Measurements from ENCODE around the gene UTP15. TPM values are rescaled to one million over a fixed set of nuclear protein-coding genes. Genes with fewer than 3 reads are reported as not detected.

Gene UTP15, protein sequence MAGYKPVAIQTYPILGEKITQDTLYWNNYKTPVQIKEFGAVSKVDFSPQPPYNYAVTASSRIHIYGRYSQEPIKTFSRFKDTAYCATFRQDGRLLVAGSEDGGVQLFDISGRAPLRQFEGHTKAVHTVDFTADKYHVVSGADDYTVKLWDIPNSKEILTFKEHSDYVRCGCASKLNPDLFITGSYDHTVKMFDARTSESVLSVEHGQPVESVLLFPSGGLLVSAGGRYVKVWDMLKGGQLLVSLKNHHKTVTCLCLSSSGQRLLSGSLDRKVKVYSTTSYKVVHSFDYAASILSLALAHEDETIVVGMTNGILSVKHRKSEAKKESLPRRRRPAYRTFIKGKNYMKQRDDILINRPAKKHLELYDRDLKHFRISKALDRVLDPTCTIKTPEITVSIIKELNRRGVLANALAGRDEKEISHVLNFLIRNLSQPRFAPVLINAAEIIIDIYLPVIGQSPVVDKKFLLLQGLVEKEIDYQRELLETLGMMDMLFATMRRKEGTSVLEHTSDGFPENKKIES
- total RNA-seq (10 to 100 TPM; 21.6 to 40.6 (median 24.5) TPM), total RNA-seq (31.6 to 167 (median 41.1) reads per million in 29 experiments)
- total RNA-seq (2013) = 32.5 TPM

DNA sequence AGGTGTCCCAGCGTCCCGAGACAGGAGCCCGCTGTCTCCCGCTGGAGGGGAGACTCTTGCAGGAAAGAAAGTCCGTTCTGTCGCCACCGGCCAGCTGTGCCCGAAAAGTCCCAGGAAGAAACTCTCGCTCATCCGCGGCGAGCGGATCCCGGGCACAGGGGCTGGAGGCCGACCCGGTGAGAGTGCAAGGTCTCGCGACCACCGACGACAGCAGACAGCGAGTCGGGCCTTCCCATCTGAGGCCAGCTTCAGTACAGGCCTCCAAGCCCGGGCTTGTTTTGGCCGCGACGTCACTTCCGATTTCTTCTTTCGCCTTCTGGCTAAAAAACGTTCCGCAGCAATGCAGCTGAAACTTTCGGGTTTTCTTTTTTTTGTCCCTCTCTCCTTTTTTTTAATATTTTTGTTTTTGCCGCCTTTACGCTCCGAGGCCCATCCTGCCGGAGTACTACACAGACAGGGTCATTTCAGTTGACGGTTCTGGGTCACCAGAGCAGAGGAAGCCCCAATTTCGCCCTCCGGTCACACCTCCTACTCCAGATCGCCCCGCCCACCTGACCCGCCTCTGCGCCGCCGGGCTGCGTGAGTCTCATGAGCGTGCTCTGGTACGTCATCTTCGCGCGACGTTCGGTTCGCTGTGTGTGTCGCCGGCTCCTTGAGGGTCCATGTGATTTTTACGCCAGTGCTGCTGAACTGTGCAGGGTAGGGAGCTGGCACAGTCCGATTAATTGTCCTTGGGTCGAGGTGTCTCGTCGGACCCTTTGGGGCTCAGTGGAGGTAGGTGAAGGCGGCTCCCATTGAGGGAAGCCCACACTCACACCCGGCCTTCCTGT is at the start of gene UTP15, which contains the start of gene ANKRA2:
Gene UTP15 (plus strand): TSS at position 605 of the 830 bp plus-strand sequence. CDS start 1,602 bp downstream, outside the sequence.
Gene ANKRA2 (minus strand): TSS at position 501 of the 830 bp plus-strand sequence. CDS start 2,758 bp downstream, outside the sequence.
- Mint-ChIP-seq H3K4me1 (peaks cover 36 to 57% (median 55%) of the 10 kb centered on the region in 3 donors), H3K36me3 (peaks cover 26% of the 10 kb centered on the region), H3K27ac (peak within 1 kb of the TSS; percentile 98 to 100), H3K9me3 (no peaks in the 10 kb centered on the region), H3K27me3 (no peaks in the 10 kb centered on the region), H3K4me3 (peak within 1 kb of the TSS; percentile 92 to 100 (median 95))
- peak; percentile 94 to 100 (median 98) for DNase-seq
- ChIA-PET POLR2A (interaction anchor here in 1 of 2 donors (1.8 kb wide), 1 partner anchor 66 kb away, joined by 11 read pairs; the partner anchor contains the start of gene BTF3), CTCF (interaction anchor here (0.5 to 0.9 kb wide), 2 partner anchors 69 to 1246 kb away, joined by 5 to 6 read pairs; no protein-coding TSS in a partner anchor)
- under 1% methylated on average over 51 of the region's 62 CpGs for WGBS (ENCODE audit: insufficient coverage)
- H3K4me1 ChIP-seq (ENCODE audit: control insufficient read depth in 1 of 2, extremely low read depth in 1 of 2, insufficient read depth in 2 of 2, low read length in 2 of 2) = peaks cover 18 to 20% of the 10 kb centered on the region in 2 experiments
- H3K27me3 ChIP-seq (replicated peaks in 1 of 2; ENCODE audit: control insufficient read depth in 2 of 2, extremely low read depth in 1 of 2, insufficient read depth in 2 of 2, low read length in 1 of 2) = no peaks in the 10 kb centered on the region
- peak within 1 kb of the TSS; percentile 93 to 99 for H3K4me3 ChIP-seq (ENCODE audit: control insufficient read depth in 1 of 2, extremely low read depth in 1 of 2, low read length in 1 of 2)
- peak within 1 kb of the TSS; percentile 96 for H3K27ac ChIP-seq (ENCODE audit: low read length)
- H3K36me3 ChIP-seq (ENCODE audit: control insufficient read depth in 2 of 2, extremely low read depth in 1 of 2, insufficient read depth in 1 of 2, low read length in 1 of 2) = peaks cover 0 to 23% of the 10 kb centered on the region in 2 donors
- peak; percentile 94 to 98 (median 97) for ATAC-seq (replicated peaks in 1 of 4)
- H3K9me3 ChIP-seq = no peaks in the 10 kb centered on the region

DNA sequence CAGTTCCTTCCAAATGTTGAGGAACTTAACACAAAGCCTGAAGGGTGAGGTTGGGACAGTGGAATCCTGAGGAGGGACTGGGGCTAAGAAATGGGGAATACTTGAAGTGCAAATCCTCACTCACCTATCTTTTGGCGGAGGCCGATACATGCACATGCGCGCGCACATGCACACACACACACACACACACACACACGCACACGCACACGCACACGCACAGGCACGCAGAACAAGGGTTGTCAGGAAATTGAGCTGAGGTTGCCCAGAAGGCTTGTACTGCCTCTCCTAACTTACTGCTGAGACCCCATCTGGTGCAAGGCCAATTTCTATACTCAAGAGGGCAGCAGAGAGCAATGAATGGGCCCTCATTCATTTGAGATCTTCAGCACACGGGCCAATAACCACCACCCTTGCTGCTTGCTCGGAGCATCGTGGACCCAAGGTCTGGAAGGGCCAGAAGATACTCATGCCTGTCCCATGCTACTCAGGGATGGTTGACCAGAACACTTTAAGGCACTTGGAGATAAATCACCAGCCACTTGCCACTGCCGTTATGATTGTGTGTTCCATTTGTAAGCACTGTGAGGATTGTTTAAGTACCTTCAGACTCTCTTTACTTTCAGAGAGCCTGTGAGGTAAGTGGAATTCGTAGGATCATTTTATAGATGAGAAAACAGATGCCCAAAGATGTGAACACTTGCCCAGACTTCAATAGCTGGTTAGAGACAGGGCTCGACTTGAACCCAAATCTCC is 45.8 kb upstream of the UTP15 start:
- Mint-ChIP-seq H3K36me3 (no peaks in the 10 kb centered on the region), H3K4me1 (peaks cover 7 to 9% (median 7%) of the 10 kb centered on the region in 3 donors), H3K9me3 (no peaks in the 10 kb centered on the region), H3K4me3 (peak overlapping the region in 2 of 3 donors; percentile 18 to 28), H3K27me3 (no peaks in the 10 kb centered on the region), H3K27ac (peak overlapping the region in 1 of 2 donors; percentile 61)
- WGBS (ENCODE audit: insufficient coverage) = 0% methylated on average over 8 of the region's 16 CpGs
- POLR2A ChIA-PET = no interaction called here
- Histone ChIP-seq H3K27me3 (replicated peaks in 1 of 2; ENCODE audit: control insufficient read depth in 2 of 2, extremely low read depth in 1 of 2, insufficient read depth in 2 of 2, low read length in 1 of 2) (no peaks in the 10 kb centered on the region), H3K4me1 (ENCODE audit: control insufficient read depth in 1 of 2, extremely low read depth in 1 of 2, insufficient read depth in 2 of 2, low read length in 2 of 2) (peaks cover 0 to 9% of the 10 kb centered on the region in 2 experiments), H3K27ac (ENCODE audit: low read length) (no peak overlapping the region), H3K36me3 (ENCODE audit: control insufficient read depth in 2 of 2, extremely low read depth in 1 of 2, insufficient read depth in 1 of 2, low read length in 1 of 2) (no peaks in the 10 kb centered on the region), H3K4me3 (ENCODE audit: control insufficient read depth in 1 of 2, extremely low read depth in 1 of 2, low read length in 1 of 2) (peak overlapping the region in 1 of 2 donors; percentile 30), H3K9me3 (no peaks in the 10 kb centered on the region)
- ATAC-seq (replicated peaks in 1 of 4) = peak; percentile 96 to 99 (median 98)
- peak; percentile 39 to 86 (median 61) for DNase-seq
- CTCF ChIA-PET = interaction anchor here (0.5 to 2.1 kb wide), 8 partner anchors 16 to 424 kb away, joined by 3 to 7 read pairs (median 6); partner anchors contain the start of gene BTF3 (in 1 of the 2)

DNA sequence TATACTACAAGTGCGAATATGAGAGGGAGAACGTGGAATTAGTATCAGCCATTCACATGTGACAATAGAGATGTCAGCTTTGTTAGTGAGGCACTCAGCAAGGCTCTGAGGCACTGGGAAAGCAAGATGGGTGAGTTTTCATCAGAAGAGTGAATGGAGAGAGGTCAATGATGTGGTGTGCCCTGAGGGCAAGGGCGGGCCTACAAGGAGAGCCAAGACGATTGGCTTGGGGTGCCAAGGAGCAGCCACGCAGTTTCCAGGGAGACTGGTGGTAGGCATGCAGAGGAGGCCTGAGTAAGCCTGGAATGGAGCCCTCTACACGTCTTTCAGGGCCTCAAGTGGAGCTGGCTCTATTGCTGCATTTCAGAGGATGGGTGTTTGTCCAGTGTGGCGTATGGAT is 42.6 kb upstream of the UTP15 start:
- CTCF ChIA-PET = interaction anchor here (0.6 to 0.7 kb wide), 4 partner anchors 12 to 705 kb away, joined by 3 read pairs; no protein-coding TSS in a partner anchor
- H3K4me3 ChIP-seq (ENCODE audit: control insufficient read depth in 1 of 2, extremely low read depth in 1 of 2, low read length in 1 of 2) = no peak overlapping the region
- Mint-ChIP-seq H3K27ac (no peak overlapping the region), H3K4me3 (no peak overlapping the region), H3K27me3 (no peaks in the 10 kb centered on the region), H3K36me3 (no peaks in the 10 kb centered on the region), H3K9me3 (no peaks in the 10 kb centered on the region), H3K4me1 (peaks cover 7 to 9% (median 7%) of the 10 kb centered on the region in 3 donors)
- H3K27ac ChIP-seq (ENCODE audit: low read length) = no peak overlapping the region
- POLR2A ChIA-PET = no interaction called here
- no peaks in the 10 kb centered on the region for H3K36me3 ChIP-seq (ENCODE audit: control insufficient read depth in 2 of 2, extremely low read depth in 1 of 2, insufficient read depth in 1 of 2, low read length in 1 of 2)
- H3K4me1 ChIP-seq (ENCODE audit: control insufficient read depth in 1 of 2, extremely low read depth in 1 of 2, insufficient read depth in 2 of 2, low read length in 2 of 2) = peaks cover 0 to 9% of the 10 kb centered on the region in 2 experiments
- peaks cover 0 to 3% of the 10 kb centered on the region in 2 experiments for H3K27me3 ChIP-seq (replicated peaks in 1 of 2; ENCODE audit: control insufficient read depth in 2 of 2, extremely low read depth in 1 of 2, insufficient read depth in 2 of 2, low read length in 1 of 2)
- DNase-seq = no peak
- H3K9me3 ChIP-seq = no peaks in the 10 kb centered on the region
- ATAC-seq (replicated peaks in 1 of 4) = no peak
- WGBS (ENCODE audit: insufficient coverage) = 94% methylated on average over 5 of the region's 7 CpGs

DNA sequence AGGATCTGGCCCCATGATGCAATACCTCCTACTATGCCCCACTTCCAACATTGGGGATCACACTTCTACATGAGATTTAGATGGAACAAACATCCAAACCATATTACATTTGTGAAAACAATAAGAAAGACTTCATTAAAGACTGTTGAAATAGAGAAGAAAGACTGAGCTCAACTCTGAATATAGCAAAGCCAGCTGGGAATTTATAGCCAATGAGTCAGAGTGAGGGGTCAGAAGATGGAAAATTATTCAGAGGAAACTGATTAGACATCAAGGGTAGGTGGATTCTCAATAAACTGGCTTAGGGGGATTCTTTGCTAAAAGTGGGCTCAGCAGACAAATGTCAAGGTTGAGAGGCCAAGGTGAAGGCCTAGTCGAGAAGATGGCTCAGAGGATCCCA is 41.7 kb upstream of the UTP15 start:
- DNase-seq (no peak), ATAC-seq (replicated peaks in 1 of 4) (no peak)
- Mint-ChIP-seq H3K36me3 (no peaks in the 10 kb centered on the region), H3K27ac (no peak overlapping the region), H3K4me3 (no peak overlapping the region), H3K4me1 (peaks cover 7 to 9% (median 7%) of the 10 kb centered on the region in 3 donors), H3K9me3 (no peaks in the 10 kb centered on the region), H3K27me3 (no peaks in the 10 kb centered on the region)
- CTCF ChIA-PET = interaction anchor here (0.6 to 0.7 kb wide), 3 partner anchors 14 to 1711 kb away, joined by 3 to 6 read pairs (median 4); no protein-coding TSS in a partner anchor
- 67% methylated on average over 1 of the region's 1 CpG for WGBS (ENCODE audit: insufficient coverage)
- no peak overlapping the region for H3K27ac ChIP-seq (ENCODE audit: low read length)
- no peak overlapping the region for H3K4me3 ChIP-seq (ENCODE audit: control insufficient read depth in 1 of 2, extremely low read depth in 1 of 2, low read length in 1 of 2)
- no peaks in the 10 kb centered on the region for H3K9me3 ChIP-seq
- H3K27me3 ChIP-seq (replicated peaks in 1 of 2; ENCODE audit: control insufficient read depth in 2 of 2, extremely low read depth in 1 of 2, insufficient read depth in 2 of 2, low read length in 1 of 2) = peaks cover 0 to 3% of the 10 kb centered on the region in 2 experiments
- H3K4me1 ChIP-seq (ENCODE audit: control insufficient read depth in 1 of 2, extremely low read depth in 1 of 2, insufficient read depth in 2 of 2, low read length in 2 of 2) = peaks cover 0 to 9% of the 10 kb centered on the region in 2 experiments
- H3K36me3 ChIP-seq (ENCODE audit: control insufficient read depth in 2 of 2, extremely low read depth in 1 of 2, insufficient read depth in 1 of 2, low read length in 1 of 2) = no peaks in the 10 kb centered on the region
- POLR2A ChIA-PET = interaction anchor here in 1 of 2 donors (0.7 kb wide), 1 partner anchor 48 kb away, joined by 5 read pairs; no protein-coding TSS in a partner anchor

DNA sequence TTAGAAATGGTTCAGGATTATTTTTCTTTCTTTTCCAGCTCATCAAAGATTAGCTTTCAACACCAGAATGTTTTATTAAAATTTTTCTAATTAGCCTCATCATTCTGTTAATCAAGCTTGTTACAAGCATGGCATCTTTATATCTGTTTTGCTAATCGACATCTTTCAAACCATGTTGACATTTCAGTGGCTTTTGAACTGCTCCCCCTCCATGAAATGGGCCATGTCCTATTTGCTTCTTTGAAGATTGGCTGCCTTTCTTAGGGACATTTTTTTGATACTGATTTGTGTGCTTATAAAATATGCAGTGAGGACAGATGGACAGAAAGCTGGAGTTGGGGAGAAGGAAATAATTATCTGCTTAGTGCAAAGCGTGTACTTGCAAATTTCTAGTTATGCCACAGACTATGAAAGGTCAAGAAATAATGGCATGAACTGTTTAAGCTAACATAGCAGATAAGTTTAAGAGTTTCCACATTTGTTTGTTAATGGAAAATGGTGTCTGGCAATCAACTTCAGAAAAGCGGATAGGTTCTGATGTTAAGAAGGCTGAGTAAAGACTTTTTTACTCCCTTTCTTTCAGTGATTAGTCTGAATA is 39.8 kb upstream of the UTP15 start:
- Histone ChIP-seq H3K4me1 (ENCODE audit: control insufficient read depth in 1 of 2, extremely low read depth in 1 of 2, insufficient read depth in 2 of 2, low read length in 2 of 2) (no peaks in the 10 kb centered on the region), H3K27ac (ENCODE audit: low read length) (no peak overlapping the region), H3K36me3 (ENCODE audit: control insufficient read depth in 2 of 2, extremely low read depth in 1 of 2, insufficient read depth in 1 of 2, low read length in 1 of 2) (no peaks in the 10 kb centered on the region), H3K4me3 (ENCODE audit: control insufficient read depth in 1 of 2, extremely low read depth in 1 of 2, low read length in 1 of 2) (no peak overlapping the region), H3K9me3 (no peaks in the 10 kb centered on the region), H3K27me3 (replicated peaks in 1 of 2; ENCODE audit: control insufficient read depth in 2 of 2, extremely low read depth in 1 of 2, insufficient read depth in 2 of 2, low read length in 1 of 2) (peaks cover 0 to 3% of the 10 kb centered on the region in 2 experiments)
- Mint-ChIP-seq H3K27ac (no peak overlapping the region), H3K4me3 (no peak overlapping the region), H3K9me3 (no peaks in the 10 kb centered on the region), H3K4me1 (no peaks in the 10 kb centered on the region), H3K27me3 (peaks cover 0 to 10% of the 10 kb centered on the region in 2 donors), H3K36me3 (no peaks in the 10 kb centered on the region)
- ATAC-seq (replicated peaks in 1 of 4) = no peak
- no peak for DNase-seq
- CTCF ChIA-PET = interaction anchor here in 1 of 2 donors (1.0 kb wide), 1 partner anchor 12 kb away, joined by 3 read pairs; no protein-coding TSS in a partner anchor
- 90% methylated on average over 1 of the region's 3 CpGs for WGBS (ENCODE audit: insufficient coverage)
- POLR2A ChIA-PET = interaction anchor here in 1 of 2 donors (0.9 kb wide), 1 partner anchor 26 kb away, joined by 3 read pairs; no protein-coding TSS in a partner anchor
